K562 (cell line): Measurements from ENCODE around the gene TMEM181. TPM values are rescaled to one million over a fixed set of nuclear protein-coding genes. Genes with fewer than 3 reads are reported as not detected.

Experiments
- CBFA2T3 ChIP-seq: fragments of 450-650 bp; IDR thresholded peaks from 2 replicates; pipeline ENCODE4 v1.6.1; 2017
- CCNT2 ChIP-seq: IDR thresholded peaks from 2 replicates; pipeline ENCODE4 v1.6.1; 2011; ENCODE audit warnings: borderline replicate concordance, low read depth, mild to moderate bottlenecking, moderate library complexity, mixed read lengths, low read length; ENCODE audit not compliant: insufficient read length; ENCODE audit errors: extremely low read depth
- CREB1 ChIP-seq, 2 experiments: sonication (generic) in 1 of 2; formaldehyde crosslinking in 1 of 2; IDR thresholded peaks; 2 replicates each; pipeline versions ENCODE4 v1.6.1 to v1.8.0; 2012 to 2022; ENCODE audit warnings: inconsistent platforms in 1 of 2, mild to moderate bottlenecking in 1 of 2, missing genetic modification reagents in 1 of 2, moderate library complexity in 1 of 2
- CXXC5 ChIP-seq: fragments of 250-450 bp; sonication (Bioruptor Pico); IDR thresholded peaks from 2 replicates; pipeline ENCODE4 v1.8.0; 2022; ENCODE audit warnings: inconsistent platforms, mild to moderate bottlenecking, moderate library complexity
- DPF2 ChIP-seq: fragments of 450-650 bp; IDR thresholded peaks from 2 replicates; pipeline ENCODE4 v1.6.1; 2016
- FIP1L1 ChIP-seq: fragments of 200-400 bp; formaldehyde crosslinking; IDR thresholded peaks from 2 replicates; pipeline ENCODE4 v1.6.1; 2018; ENCODE audit warnings: mild to moderate bottlenecking, low read depth, low read length; ENCODE audit not compliant: poor library complexity, severe bottlenecking
- HCFC1 ChIP-seq: IDR thresholded peaks from 2 replicates; pipeline ENCODE4 v1.6.1; 2012; ENCODE audit warnings: low read depth, low read length, improper control_type of control experiment
- HDAC2 ChIP-seq: fragments of 450-650 bp; IDR thresholded peaks from 2 replicates; pipeline ENCODE4 v1.6.1; 2016; ENCODE audit warnings: mild to moderate bottlenecking
- HNRNPLL ChIP-seq: fragments of 200-400 bp; formaldehyde crosslinking; IDR thresholded peaks from 2 replicates; pipeline ENCODE4 v1.6.1; 2017; ENCODE audit warnings: low read length, low read depth, mild to moderate bottlenecking; ENCODE audit not compliant: poor library complexity, severe bottlenecking
- NCOA2 ChIP-seq, 2 experiments: fragments of 450-650 bp; IDR thresholded peaks; 2 replicates each; pipeline ENCODE4 v1.6.1; 2018; ENCODE audit warnings: mild to moderate bottlenecking in 2 of 2, moderate library complexity in 1 of 2; ENCODE audit not compliant: partially characterized antibody in 2 of 2
- NR2C2 ChIP-seq, 2 experiments: fragments of 200-800 bp in 1 of 2; sonication (Bioruptor generic) in 1 of 2; sonication (generic) in 1 of 2; formaldehyde crosslinking in 1 of 2; IDR thresholded peaks; 2 replicates each; pipeline versions ENCODE4 v1.6.1 to v1.8.0; 2016 to 2022; ENCODE audit warnings: mild to moderate bottlenecking in 1 of 2, missing compliant biosample characterization in 1 of 2, missing genetic modification characterization in 1 of 2, missing genetic modification reagents in 1 of 2
- RBM22 ChIP-seq: fragments of 200-400 bp; formaldehyde crosslinking; IDR thresholded peaks from 2 replicates; pipeline ENCODE4 v1.6.1; 2018; ENCODE audit warnings: low read length, low read depth; ENCODE audit not compliant: poor library complexity, severe bottlenecking
- TBP ChIP-seq: optimal IDR thresholded peaks from 2 replicates; pipeline ENCODE3; 2011; ENCODE audit warnings: low read depth, low read length, improper control_type of control experiment
- TCF3 ChIP-seq: sonication (generic); formaldehyde crosslinking; IDR thresholded peaks from 2 replicates; pipeline ENCODE4 v1.4.0; 2020; ENCODE audit warnings: mild to moderate bottlenecking, missing genetic modification reagents
- USF2 ChIP-seq: sonication (generic); formaldehyde crosslinking; IDR thresholded peaks from 2 replicates; pipeline ENCODE4 v1.5.0; 2020; ENCODE audit warnings: missing genetic modification reagents
- ZNF134 ChIP-seq: fragments of 250-450 bp; sonication (Bioruptor Pico); conservative IDR thresholded peaks from 2 replicates; pipeline ENCODE4 v1.4.0; 2020
- ZNF395 ChIP-seq: fragments of 200-800 bp; sonication (Bioruptor generic); IDR thresholded peaks from 2 replicates; pipeline ENCODE4 v1.6.1; 2017; ENCODE audit warnings: missing genetic modification characterization, missing compliant biosample characterization
- ZNF584 ChIP-seq: fragments of 200-800 bp; sonication (Bioruptor generic); IDR thresholded peaks from 2 replicates; pipeline ENCODE4 v1.6.1; 2016; ENCODE audit warnings: low read depth, mild to moderate bottlenecking, missing genetic modification characterization, missing compliant biosample characterization
- ZSCAN29 ChIP-seq: fragments of 450-650 bp; IDR thresholded peaks from 2 replicates; pipeline ENCODE4 v1.6.1; 2017
- polyA plus RNA-seq, 8 experiments: library from polyadenylated mRNA; depleted of rRNA in 4 of 8; stranded (reverse) in 5 of 8; unstranded in 3 of 8; fragments of >200 nt; fragmentation: Nextera tagmentation in 2 of 8; fragmentation: Illumina TruSeq in 1 of 8; extraction: Ambion mirVana in 2 of 8; extraction: Trizol in 1 of 8; gene quantifications; 2 replicates each; pipeline versions ENCODE4 v1.2.1 to v1.2.3, GENCODE V29; 2011 to 2014; ENCODE audit warnings: inconsistent platforms in 1 of 8, missing spikeins in 1 of 8
- total RNA-seq, 7 experiments: library from RNA; depleted of rRNA in 6 of 7; stranded (reverse); fragments of >200 nt in 6 of 7; fragmentation: Illumina TruSeq in 2 of 7; extraction: Trizol in 2 of 7; gene quantifications; 2 replicates each; pipeline versions ENCODE4 v1.2.1 to v1.2.3, GENCODE V29; 2011 to 2021; ENCODE audit warnings: low replicate concordance in 1 of 7
- TF ChIP-seq, protein P1 (sequence below), 2 experiments: fragments of 250-450 bp in 1 of 2; fragments of 450-650 bp in 1 of 2; sonication (Bioruptor Pico) in 1 of 2; IDR thresholded peaks; 2 replicates each; pipeline versions ENCODE4 v1.6.1 to v1.8.0; 2016 to 2021; ENCODE audit warnings: mild to moderate bottlenecking in 2 of 2, moderate library complexity in 2 of 2, missing compliant biosample characterization in 1 of 2, missing genetic modification characterization in 1 of 2
- TF ChIP-seq, protein P2 (sequence below): fragments of 250-450 bp; sonication (Bioruptor Pico); IDR thresholded peaks from 2 replicates; pipeline ENCODE4 v1.9.0; 2021; ENCODE audit warnings: mild to moderate bottlenecking, inconsistent platforms

TMEM181 gene
- total and polyA plus RNA-seq, 9 of the 15 experiments (the other 6 are each of a cell fraction or from before 2014, with no cell fraction given), result 5.6 to 27.2 (median 19.9) TPM

GRCh38 chr6:158559895-158560835, at the start of gene TMEM181 (continued):
- TF ChIP-seq USF2 (CRISPR knock-in tag) (peak; percentile 95), CBFA2T3 (peak; percentile 16; the same call in 1 of the 2 replicates), HNRNPLL (peak; percentile 39), NR2C2 (CRISPR knock-in tag; IDR thresholded peaks at IDR 0.05) (peak; percentile 42; the same call in 1 of the 2 replicates), NR2C2 (tag; IDR thresholded peaks at IDR 0.05) (peak; percentile 80), DPF2 (peak; percentile 66), ZNF584 (0 out of 2 replicates have a peak, but pooled peaks have one; percentile 46), NCOA2 (IDR thresholded peaks at IDR 0.05; ENCODE audit: partially characterized antibody in 2 of 2) (no peak), CCNT2 (peak; percentile 95), HDAC2 (0 out of 2 replicates have a peak, but pooled peaks have one; percentile 50), ZNF134 (CRISPR knock-in tag) (0 out of 2 replicates have a peak, but pooled peaks have one; percentile 20), HCFC1 (peak; percentile 87), RBM22 (peak; percentile 85), TBP (peak; percentile 64), CREB1 (IDR thresholded peaks at IDR 0.05) (peak; percentile 98), CREB1 (CRISPR knock-in tag; IDR thresholded peaks at IDR 0.05) (peak; percentile 97), FIP1L1 (peak; percentile 90), TCF3 (CRISPR knock-in tag) (peak; percentile 33), CXXC5 (peak; percentile 99), ZNF395 (CRISPR knock-in tag) (peak; percentile 82), ZSCAN29 (no peak)
- TF ChIP-seq, protein P1, sequence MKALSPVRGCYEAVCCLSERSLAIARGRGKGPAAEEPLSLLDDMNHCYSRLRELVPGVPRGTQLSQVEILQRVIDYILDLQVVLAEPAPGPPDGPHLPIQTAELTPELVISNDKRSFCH (CRISPR knock-in tag; IDR thresholded peaks at IDR 0.05), result no peak
- TF ChIP-seq, protein P1 (tag; IDR thresholded peaks at IDR 0.05), result peak; percentile 87; the same call in 1 of the 2 replicates
- TF ChIP-seq, protein P2, sequence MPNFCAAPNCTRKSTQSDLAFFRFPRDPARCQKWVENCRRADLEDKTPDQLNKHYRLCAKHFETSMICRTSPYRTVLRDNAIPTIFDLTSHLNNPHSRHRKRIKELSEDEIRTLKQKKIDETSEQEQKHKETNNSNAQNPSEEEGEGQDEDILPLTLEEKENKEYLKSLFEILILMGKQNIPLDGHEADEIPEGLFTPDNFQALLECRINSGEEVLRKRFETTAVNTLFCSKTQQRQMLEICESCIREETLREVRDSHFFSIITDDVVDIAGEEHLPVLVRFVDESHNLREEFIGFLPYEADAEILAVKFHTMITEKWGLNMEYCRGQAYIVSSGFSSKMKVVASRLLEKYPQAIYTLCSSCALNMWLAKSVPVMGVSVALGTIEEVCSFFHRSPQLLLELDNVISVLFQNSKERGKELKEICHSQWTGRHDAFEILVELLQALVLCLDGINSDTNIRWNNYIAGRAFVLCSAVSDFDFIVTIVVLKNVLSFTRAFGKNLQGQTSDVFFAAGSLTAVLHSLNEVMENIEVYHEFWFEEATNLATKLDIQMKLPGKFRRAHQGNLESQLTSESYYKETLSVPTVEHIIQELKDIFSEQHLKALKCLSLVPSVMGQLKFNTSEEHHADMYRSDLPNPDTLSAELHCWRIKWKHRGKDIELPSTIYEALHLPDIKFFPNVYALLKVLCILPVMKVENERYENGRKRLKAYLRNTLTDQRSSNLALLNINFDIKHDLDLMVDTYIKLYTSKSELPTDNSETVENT (CRISPR knock-in tag), result peak; percentile 51
